ENCODE measurements around the gene IPCEF1. TPM values are rescaled to one million over a fixed set of nuclear protein-coding genes. Genes with fewer than 3 reads are reported as not detected.
"Not testable (repeated sequence)": the region's sequence is repeated elsewhere in the genome, so short reads cannot be mapped to it uniquely, and the experiment has no call there.

Gene IPCEF1
- total RNA-seq, 4 donors from 2014 or later = 0.63 to 5.3 (median 1.9) TPM

- WGBS, 2 donors = 77 to 82% methylated on average over 1 of the region's 1 CpG
- no peak for TF ChIP-seq CTCF (IDR thresholded peaks at IDR 0.05)
- TF ChIP-seq EP300 (IDR thresholded peaks at IDR 0.05) = no peak
- TF ChIP-seq POLR2A (IDR thresholded peaks at IDR 0.05) = no peak
Measured at GRCh38 chr6:154304191-154304590, 52.4 kb downstream of the IPCEF1 start.

GRCh38 chr6:154303642-154304041 is 53.0 kb downstream of the IPCEF1 start:
- not testable (repeated sequence) for DNase-seq (ENCODE audit: low spot score in 2 of 2); H3K4me3 ChIP-seq; H3K27me3 ChIP-seq; H3K36me3 ChIP-seq; H3K27ac ChIP-seq; H3K9me3 ChIP-seq
- peaks cover 0 to 24% (median 0%) of the 10 kb centered on the region in 4 donors for H3K4me1 ChIP-seq
- 58% methylated on average over 4 of the region's 4 CpGs for WGBS, 2 donors

More at GRCh38 chr6:154304191-154304590, 52.4 kb downstream of the IPCEF1 start:
- Histone ChIP-seq H3K4me1 (peaks cover 0 to 23% (median 0%) of the 10 kb centered on the region in 4 donors), H3K9me3 (no peaks in the 10 kb centered on the region), H3K27me3 (no peaks in the 10 kb centered on the region), H3K36me3 (no peaks in the 10 kb centered on the region), H3K4me3 (no peak overlapping the region), H3K27ac (no peak overlapping the region)
- DNase-seq (ENCODE audit: low spot score in 2 of 2) = no peak

- peaks cover 0 to 33% (median 7%) of the 10 kb centered on the region in 4 donors for H3K4me1 ChIP-seq
- H3K4me3 ChIP-seq = no peak overlapping the region
- WGBS, 2 donors = 75 to 86% methylated on average over 10 of the region's 10 CpGs
- no peaks in the 10 kb centered on the region for H3K36me3 ChIP-seq
- no peak for DNase-seq (ENCODE audit: low spot score in 2 of 2)
- H3K27me3 ChIP-seq = no peaks in the 10 kb centered on the region
- peak overlapping the region in 1 of 4 donors; percentile 1 for H3K27ac ChIP-seq
- no peaks in the 10 kb centered on the region for H3K9me3 ChIP-seq
- TF ChIP-seq CTCF (IDR thresholded peaks at IDR 0.05) (no peak), EP300 (IDR thresholded peaks at IDR 0.05) (peak in 1 of 2 donors; percentile 47)
Measured at GRCh38 chr6:154301839-154302752, 54.5 kb downstream of the IPCEF1 start.

GRCh38 chr6:154301086-154301625 is 55.4 kb downstream of the IPCEF1 start:
- no peaks in the 10 kb centered on the region for H3K36me3 ChIP-seq
- no peak for DNase-seq (ENCODE audit: low spot score in 2 of 2)
- no peak overlapping the region for H3K4me3 ChIP-seq
- WGBS, 2 donors = 83 to 86% methylated on average over 7 of the region's 7 CpGs
- H3K9me3 ChIP-seq = no peaks in the 10 kb centered on the region
- no peak overlapping the region for H3K27ac ChIP-seq
- peaks cover 0 to 37% (median 8%) of the 10 kb centered on the region in 4 donors for H3K4me1 ChIP-seq
- TF ChIP-seq POLR2A (IDR thresholded peaks at IDR 0.05) (no peak), EP300 (IDR thresholded peaks at IDR 0.05) (no peak), CTCF (IDR thresholded peaks at IDR 0.05) (no peak)
- H3K27me3 ChIP-seq = no peaks in the 10 kb centered on the region

- Histone ChIP-seq H3K27ac (peak overlapping the region in 2 of 4 donors; percentile 74 to 81), H3K4me1 (peaks cover 0 to 37% (median 8%) of the 10 kb centered on the region in 4 donors), H3K4me3 (no peak overlapping the region), H3K27me3 (no peaks in the 10 kb centered on the region), H3K9me3 (no peaks in the 10 kb centered on the region), H3K36me3 (no peaks in the 10 kb centered on the region)
- 30 to 34% methylated on average over 3 of the region's 3 CpGs for WGBS, 2 donors
- DNase-seq (ENCODE audit: low spot score in 2 of 2) = no peak
- no peak for TF ChIP-seq CTCF (IDR thresholded peaks at IDR 0.05)
- TF ChIP-seq EP300 (IDR thresholded peaks at IDR 0.05) = peak in 1 of 2 donors; percentile 42
- no peak for TF ChIP-seq POLR2A (IDR thresholded peaks at IDR 0.05)
Measured at GRCh38 chr6:154298297-154298696, 58.3 kb downstream of the IPCEF1 start.

Data from tibial nerve (tissue), 4 donors.